Globus pallidus (tissue), 1 donor: ENCODE data around the gene DHRS7B.
"Not testable (repeated sequence)": the region's sequence is repeated elsewhere in the genome, so short reads cannot be mapped to it uniquely, and the experiment has no call there.

Source experiments
- DNase-seq: peaks from one replicate; pipeline ENCODE4 v3.0.0-alpha.2; 2015; ENCODE audit warnings: low spot score

Gene DHRS7B, protein sequence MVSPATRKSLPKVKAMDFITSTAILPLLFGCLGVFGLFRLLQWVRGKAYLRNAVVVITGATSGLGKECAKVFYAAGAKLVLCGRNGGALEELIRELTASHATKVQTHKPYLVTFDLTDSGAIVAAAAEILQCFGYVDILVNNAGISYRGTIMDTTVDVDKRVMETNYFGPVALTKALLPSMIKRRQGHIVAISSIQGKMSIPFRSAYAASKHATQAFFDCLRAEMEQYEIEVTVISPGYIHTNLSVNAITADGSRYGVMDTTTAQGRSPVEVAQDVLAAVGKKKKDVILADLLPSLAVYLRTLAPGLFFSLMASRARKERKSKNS

DNA sequence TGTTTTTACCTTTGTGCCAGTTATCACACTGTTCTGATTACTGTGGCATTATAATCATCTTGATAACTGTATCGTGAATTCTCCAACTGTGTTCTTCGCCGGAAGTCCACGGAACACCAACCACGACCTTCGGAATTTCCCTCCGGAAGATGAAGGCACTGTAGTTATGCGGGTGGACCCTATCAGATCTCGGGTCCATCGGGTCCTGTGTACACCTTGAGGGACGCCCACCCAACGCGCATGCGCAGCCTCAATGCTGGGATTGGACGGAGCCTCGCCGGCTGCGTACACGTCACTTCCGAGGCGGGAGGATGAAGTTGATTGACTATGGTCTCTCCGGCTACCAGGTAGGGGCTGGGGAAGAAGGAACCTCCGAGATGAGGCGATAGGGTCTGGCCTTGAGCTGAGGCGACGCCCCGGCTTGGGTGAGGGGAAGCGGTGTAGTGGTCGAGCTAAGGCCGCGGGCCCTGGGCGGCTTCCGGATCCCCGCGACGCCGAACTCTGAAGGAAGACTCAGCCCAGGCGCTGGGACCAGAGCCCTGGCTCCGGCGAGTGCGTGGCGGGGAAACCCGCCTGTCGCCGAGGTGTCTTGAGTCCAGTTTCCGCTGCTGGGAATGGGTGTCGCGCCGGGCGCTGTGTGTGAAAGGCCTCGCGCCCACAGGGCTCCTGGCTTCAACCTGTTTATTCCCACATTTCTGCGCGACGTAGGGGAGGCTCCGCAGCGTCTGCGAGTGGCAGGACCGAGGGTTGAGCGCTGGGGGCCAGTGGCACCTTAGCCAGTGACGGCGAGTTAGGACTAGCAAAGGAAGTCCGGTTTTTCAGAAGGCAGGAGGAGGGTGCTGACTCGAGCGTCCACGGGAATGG lies at the start of gene DHRS7B:
Gene DHRS7B, plus strand, starts transcription at position 320 of the 864 bp plus-strand sequence. Its CDS starts 8 bp downstream, at position 328.
- peak; percentile 93 for DNase-seq

DNA sequence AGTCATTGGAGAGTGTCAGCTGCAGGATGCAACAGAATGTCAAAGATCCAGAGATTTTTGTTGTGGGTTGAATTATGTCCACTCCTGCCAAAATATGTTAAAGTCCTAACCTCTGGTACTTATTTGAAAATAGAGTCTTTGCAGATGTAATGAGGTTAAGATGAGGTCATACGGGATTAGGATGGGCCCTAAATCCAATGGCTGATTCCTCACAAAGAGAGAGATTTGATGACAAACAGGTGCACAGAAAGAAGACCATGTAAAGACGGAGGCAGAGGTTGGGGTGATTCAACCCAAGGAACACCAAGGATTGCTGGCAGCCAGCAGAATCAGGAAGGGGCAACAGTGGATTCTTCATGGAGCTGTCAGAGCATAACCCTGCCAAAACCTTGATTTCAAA lies 49.5 kb upstream of the DHRS7B start:
- DNase-seq: no peak

DNA sequence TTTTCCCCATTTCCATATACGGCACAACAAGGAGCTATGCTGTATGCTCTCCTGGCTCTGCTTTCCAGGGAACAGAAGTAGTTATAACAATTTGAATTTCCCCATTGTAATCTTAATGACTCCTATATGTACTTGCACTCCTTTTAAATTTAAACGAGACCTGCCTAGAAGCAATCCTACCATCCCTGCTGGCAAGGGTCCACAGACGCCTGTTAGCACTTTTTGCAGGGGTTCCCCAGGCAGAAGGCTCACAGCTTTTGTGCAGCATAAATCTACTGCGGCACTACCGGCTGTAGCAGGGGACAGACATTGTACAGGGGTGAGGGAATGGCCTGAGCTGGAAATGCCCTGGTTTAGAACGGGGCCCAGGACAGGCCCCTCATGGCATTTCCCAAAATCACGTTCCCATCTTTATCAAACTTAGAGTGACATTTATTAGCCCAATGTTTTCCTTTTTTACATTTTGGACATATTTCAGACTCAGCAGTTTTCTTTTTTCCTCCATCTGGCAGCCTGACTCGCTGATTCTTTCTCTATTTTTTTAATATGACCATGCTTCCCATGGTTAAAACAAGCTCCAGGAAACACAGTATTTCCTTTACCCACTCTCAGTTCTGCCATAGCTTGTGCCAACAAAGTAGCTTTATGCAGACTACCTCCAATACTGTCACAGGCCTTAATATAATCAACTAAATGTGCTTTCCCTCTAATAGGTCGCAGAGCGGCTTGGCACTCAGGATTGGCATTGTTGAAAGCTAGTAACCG lies 48.6 kb upstream of the DHRS7B start:
- DNase-seq: no peak

DNA sequence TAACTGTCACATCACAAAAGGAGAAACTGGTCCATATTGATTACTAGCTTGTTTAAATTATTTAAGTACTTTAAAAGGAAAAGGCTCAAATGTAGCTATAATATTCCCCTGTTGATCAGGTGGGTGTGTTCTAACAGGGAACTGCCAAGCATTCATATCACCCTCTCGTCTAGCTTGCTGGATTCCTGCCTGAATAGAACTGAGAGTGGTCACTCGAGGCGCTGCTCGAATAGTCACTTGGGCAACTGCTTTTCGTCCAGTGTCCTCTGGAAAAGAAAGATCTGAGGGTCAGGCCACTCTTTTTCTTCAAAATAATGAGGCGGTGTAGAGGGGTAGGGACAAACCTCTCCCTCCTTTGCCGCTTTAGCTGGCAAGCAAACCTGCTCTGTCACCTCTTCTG lies 47.6 kb upstream of the DHRS7B start:
- DNase-seq: no peak

DNA sequence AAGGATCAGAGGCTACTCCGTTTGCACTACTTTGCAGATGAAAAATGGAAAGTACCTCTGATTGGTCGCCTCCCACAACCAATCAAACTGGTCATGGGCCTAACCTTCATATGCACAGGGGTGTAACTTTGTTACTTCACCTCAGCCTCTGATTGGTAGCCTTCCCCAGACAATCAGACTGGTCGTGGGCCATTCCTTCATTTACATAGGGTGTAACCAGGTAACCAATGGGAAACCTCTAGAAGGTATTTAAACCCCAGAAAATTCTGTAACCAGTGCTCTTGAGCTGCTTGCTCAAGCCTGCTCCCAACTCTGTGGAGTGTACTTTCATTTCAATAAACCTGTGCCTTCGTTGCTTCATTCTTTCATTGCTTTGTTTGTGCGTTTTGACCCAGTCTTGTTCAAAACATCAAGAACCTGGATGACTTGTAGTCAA lies 44.7 kb upstream of the DHRS7B start:
- DNase-seq: no peak

DNA sequence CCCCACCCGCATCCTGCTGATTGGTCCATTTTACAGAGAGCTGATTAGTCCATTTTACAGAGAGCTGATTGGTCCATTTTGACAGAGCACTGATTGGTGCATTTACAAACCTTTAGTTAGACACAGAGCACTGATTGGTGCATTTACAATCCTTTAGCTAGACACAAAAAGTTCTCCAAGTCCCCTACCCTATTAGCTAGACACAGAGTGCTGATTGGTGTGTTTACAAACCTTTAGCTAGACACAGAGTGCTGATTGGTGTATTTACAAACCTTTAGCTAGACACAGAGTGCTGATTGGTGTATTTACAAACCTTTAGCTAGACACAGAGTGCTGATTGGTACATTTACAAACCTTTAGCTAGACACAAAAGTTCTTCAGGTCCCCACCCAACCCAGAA lies 41.5 kb upstream of the DHRS7B start:
- DNase-seq: not testable (repeated sequence)

DNA sequence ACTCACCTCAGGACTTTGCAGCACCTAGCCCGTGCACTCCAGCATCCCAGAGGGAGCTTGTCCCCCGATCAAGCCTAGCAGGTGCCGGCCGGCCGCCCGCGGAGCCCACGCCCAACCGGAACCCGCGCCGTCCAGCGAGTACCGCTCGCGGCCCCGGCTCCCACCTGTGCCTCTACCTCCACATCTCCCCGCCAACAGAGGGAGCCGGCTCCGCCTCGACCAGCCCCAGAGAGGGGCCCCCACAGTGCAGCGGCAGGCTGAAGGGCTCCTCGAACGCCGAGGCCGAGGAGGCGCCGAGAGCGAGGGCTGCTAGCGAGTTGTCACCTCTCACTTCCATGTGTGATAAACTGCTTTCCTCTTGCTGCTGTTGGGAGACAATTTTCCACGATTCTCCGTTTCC lies 41.1 kb upstream of the DHRS7B start:
- no peak for DNase-seq

DNA sequence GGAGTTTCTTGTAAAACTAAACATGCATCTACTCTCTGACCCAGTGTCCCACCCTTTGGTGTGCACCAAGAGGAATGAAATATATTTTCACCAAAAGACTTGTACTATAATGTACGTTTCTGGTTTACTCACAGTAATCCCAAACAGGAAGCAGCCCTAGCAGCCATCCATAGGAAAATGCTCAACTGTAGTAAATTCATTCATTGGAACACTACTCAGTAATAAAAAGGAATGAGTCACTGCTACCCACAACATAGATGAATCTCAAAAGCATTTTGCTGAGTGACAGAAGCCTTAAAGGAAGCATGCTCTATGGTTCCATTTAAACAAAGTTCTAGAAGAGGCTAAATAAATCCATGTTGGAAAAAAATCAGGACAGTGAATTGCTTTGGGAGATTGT lies 37.6 kb upstream of the DHRS7B start:
- no peak for DNase-seq

DNA sequence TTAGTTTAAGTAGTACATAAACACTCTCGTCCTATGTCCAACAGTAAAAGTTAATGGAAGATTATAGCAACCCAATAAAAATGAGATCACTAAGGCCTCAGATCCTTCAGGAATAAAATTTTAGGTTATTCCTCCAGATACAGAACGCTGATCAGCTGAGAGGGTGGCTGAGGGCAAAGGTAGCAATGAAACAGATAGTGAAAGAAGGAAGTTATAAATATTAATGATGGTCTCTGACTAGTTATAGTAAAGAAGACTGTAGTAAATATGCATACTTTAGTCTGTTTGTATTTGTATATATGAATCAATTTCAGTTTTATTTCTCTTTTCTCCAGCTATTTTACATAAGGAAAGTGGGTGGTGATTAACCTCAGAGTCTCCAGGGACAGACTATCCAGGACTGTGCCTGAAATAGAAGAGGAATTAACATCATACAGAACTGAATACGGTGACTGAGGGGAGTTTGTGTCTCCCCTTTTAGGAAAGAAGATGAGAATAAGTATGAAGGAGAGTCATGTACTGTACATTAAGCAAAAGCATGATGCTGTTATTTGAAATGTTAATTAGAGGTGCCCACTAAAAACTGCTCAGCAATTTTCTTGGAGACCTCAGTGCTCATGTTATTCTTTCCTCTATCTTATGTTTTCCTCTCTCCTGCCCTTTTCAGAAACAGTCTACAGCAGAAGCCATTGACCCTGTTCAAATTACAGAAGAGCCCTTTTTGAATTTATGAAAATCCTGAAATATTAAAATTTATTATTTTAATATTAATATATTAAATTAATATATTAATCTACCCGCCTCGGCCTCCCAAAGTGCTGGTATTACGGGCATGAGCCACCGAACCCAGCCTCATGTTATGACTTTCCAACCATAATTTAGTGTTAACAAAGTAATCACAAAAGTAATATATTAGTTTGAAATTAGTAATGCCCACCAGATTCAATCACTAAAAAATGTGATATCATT lies 36.5 kb upstream of the DHRS7B start:
- no peak for DNase-seq

DNA sequence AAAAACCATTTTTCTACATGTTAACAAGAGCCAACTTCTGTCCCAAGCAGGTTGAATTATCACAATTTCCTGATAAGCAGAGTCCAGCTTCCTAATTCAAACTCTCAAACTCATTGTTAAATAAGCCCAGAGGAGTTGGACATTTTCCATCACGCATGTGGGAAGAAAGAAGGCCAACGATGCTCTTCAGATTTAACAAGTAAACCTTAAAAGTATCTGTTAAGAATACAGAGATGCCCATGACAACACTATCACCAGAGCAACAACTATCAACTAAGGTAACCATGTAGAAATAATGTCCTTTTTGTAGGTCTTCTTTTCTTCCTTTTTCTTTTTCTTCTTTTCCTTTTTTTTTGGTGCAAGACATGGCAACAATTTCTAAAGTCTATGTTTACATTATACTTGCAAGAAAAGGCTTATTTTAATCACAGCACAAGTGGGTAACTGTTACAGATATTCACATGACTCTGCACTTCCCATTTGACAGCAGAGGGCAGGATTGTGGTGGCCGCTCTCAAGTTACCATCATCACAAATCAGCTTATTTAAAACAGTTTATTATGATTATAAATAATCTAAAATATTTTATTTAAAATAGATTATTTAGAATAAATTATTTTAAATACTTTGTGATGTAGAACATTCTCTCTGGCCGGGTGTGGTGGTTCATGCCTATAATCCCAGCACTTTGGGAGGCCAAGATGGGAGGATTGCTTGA lies 35.7 kb upstream of the DHRS7B start:
- peak; percentile 44 for DNase-seq

DNA sequence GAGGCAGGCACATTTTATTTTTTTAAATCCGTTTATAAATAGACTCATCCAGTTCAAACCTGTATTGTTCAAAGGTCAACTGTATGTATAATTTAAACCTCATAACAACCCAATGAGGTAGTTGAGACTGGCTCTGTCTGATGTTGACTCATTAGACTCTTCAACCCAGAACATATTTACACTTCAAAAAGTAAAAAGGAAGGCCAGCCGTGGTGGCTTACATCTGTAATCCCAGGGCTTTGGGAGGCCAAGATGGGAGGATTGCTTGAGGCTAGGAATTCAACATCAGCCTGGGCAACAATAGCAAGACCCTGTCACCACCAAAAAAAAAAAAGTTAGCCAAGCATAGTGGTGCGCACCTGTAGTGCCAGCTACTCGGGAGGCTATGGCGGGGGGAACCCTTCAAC lies 32.5 kb upstream of the DHRS7B start:
- DNase-seq: no peak

DNA sequence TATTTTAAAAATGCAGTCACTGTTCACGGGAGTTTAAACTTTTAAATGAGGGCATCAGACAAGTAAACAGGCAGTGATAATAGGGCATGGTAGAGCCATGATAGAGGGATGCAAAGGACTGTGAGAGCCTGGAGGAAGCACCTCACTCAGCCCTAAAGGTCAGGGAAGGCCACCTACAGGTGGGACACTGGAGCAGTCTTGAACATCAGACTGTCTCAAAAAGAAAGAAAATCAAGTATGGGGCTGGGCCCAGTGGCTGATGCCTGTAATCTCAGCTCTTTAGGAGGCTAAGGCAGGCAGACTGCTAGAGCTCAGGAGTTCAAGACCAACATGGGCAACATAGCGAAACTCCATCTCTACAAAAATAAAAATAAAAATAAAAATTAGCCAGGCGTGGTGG lies 31.0 kb upstream of the DHRS7B start:
- no peak for DNase-seq

DNA sequence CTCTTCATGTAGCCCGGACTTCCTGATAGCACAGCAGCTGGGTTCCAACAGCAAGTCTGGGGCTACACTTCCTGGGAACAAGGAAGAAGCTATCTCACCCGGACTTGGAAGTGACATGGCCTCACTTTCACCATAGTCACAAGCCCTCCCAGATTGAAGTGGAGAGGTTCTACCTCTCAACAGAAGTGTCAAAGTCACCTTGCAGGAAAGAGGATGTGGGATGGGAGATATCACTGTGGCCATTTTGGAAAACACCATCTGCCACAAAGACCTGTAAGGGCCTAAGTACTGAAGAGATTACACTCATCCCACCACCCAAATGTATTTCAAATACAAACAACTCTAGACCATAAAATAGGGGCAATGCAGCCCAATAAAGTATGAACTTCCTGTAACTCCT lies 29.9 kb upstream of the DHRS7B start:
- no peak for DNase-seq

DNA sequence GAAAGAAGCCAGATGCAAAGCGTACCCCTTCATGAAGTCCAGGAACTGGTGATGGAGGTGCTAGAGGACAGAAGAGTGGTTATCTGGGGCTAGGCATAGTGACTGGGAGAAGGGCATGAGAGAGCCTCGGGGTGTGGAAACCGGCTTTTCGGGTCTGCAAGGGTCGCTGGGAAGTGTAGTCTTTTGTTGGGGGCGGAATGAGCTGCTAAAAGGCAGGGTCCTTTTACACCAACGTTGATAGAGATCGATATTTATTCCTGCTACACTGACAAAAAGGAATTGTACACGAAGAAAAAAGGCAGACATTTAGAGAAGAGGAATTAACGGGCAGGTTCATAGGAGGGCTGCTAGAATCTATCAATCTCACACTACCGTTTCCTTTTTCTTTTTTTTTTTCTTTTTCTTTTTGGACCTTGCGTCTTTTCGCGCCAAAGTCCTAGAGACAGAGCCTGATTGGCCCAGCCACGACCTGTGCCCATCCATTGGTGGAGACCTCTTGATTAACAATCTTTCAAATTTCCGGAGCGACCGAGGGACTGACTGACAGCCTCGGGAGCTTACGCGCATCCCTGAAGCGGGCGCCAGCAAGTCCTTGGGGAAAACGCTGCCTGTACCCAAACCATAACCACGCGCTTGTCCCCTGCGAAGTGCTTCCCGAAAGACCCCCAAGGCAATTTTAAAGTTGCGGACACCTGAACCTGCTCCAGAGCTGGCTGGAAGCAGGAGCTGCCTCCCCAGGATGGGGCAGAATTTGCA lies 27.7 kb upstream of the DHRS7B start:
- peak; percentile 37 for DNase-seq

DNA sequence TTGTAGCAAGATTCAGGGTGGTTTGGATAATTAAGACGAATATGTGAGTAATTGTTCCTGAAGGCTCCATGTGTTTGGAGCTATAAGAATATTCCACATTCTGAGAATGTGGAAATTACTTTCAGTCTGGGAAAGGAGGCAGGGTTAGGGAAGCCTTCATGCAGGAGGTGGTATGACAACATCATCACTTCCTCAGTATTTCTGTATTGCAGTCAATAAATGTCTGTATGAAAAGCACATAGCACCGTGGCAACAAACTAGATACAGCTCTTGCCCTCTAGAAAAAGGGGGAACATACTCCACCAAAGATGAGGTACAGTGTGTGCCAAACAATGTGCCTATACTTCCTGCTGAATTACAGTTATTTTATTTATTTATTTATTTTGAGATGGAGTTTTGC lies 26.1 kb upstream of the DHRS7B start:
- DNase-seq: no peak

DNA sequence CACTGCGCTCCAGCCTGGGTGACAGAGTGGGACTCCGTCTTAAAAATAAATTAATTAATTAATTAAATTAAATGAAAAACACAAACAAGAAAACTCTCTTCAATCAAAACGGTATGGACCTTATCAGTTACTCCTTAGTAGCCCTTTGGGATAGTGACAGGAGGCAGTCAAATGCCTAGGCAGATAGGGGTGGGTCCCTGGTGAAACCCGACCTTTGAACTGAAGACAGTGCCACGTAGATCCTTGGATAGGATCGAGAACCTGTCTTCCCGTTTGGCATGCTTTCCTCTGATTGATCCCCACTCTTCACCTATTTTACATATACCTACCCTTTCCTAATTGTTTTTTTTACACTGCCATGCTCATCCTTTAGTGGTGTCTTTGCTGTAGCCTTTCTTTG lies 22.2 kb upstream of the DHRS7B start:
- no peak for DNase-seq

DNA sequence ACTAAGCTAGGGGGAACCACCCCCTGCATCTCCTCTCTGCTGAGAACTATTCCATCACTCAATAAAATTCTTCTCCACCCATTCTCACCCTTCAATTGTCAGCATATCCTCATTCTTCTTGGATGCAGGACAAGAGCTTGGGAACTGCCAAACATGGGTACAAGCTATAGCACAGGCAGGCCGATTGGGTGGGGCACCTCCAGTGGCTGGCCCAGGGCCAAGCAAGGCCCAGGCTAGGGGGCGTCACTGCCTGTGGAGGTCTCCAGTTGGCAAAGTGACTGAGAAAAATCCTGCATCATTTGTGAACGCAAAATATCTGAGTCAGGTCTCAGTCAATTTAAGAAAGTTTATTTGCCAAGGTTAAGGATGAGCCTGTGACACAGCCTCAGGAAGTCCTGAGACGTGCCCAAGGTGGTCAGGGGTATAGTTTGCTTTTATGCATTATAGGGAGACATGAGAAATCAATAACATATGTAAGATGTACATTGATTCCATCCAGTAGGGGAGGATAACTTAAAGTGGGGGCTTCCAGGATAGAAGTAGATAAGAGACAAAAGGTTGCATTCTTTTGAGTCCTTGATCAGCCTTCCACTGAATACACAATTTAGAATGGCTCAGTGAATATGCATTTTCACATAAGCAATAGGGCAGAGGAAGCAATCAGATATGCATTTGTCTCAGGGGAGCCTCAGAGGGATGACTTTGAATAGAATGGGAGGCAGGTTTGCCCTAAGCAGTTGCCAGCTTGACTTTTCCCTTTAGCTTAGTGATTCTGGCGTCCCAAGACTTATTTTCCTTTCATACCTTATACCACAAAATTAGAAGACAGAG lies 21.5 kb upstream of the DHRS7B start:
- DNase-seq: no peak

DNA sequence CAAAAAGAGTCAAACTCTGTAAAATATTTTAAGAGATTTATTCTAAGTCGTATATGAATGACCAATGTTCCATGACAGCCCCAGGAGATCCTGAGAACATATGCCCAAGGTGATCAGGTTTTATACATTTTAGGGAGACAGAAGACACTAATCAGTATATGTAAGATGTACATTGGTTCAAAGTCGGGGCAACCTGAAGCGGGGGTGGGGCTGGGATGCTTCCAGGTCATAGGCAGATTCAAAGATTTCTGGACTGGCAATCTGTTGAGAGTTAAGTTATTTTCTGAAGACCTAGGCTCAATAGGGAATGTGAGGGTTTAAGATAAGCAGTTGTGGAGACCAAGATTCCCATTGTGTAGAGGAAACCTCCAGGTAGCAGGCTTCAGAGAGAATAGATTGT lies 20.4 kb upstream of the DHRS7B start:
- no peak for DNase-seq

DNA sequence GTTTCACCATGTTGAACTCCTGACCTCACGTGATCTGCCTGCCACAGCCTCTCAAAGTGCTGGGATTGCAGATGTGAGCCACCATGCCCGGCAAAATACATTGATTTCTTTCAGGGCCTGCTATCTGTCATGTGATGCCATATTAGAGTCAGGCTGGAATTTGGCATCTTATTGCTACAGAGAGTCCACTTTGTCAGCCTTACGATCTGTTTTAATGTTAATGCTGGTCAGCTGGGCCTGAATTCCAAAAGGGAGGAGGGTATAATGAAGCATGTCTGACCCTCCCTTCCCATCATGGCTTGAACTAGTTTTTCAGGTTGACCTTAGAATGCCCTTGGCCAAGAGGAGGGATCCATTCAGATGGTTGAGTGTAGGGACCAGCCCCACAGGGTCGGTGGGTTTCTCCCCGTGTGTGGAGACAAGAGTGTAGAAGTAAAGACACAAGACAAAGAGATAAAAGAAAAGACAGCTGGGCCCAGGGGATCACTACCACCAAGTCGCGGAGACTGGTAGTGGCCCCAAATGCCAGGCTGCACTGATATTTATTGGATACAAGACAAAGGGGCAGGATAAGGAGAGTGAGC lies 19.6 kb upstream of the DHRS7B start:
- not testable (repeated sequence) for DNase-seq
